ENCODE results near the gene CCDC110. TPM values are rescaled to one million over a fixed set of nuclear protein-coding genes. Genes with fewer than 3 reads are reported as not detected.

Gene CCDC110
- total RNA-seq, 1 experiment from 2014 or later: 2.7 TPM

DNA sequence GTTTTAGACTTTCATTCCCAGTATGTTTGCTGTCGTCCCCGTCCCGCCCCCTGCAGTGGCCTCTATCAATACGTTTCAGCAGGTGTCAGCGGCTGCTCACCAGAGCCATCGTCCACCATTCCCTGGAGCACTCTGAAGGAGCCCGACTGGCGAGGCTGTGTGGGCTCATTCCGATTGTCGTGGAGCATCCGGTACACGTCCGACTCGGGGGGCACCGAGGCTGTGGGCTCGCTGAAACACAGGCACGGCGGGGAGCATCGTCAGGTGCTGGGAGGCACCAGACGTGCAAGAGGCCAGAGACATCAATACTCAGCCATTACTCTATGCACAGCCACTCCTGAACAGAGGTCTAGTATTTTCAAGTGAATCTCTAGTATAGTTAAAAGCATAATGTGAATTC lies 34.9 kb upstream of the CCDC110 start:
- Histone ChIP-seq H3K4me1 (ENCODE audit: control insufficient read depth in 1 of 2, insufficient read depth in 2 of 2, low read length in 2 of 2) (peaks cover 9 to 24% of the 10 kb centered on the region in 2 experiments; a peak in 3 of 4 replicates), H3K4me3 (replicated peaks in 1 of 2; ENCODE audit: low read depth in 1 of 2, low read length in 2 of 2) (no peak overlapping the region), H3K9me3 (ENCODE audit: control insufficient read depth in 1 of 2, insufficient read depth in 1 of 2, low read depth in 1 of 2, low read length in 2 of 2) (no peaks in the 10 kb centered on the region), H3K9me2 (ENCODE audit: insufficient read depth) (no peaks in the 10 kb centered on the region), H2AFZ (ENCODE audit: low read depth, low read length, poor library complexity, severe bottlenecking) (no peak overlapping the region), H3K36me3 (ENCODE audit: control insufficient read depth in 1 of 2, insufficient read depth in 2 of 2, low read length in 2 of 2) (no peaks in the 10 kb centered on the region), H4K20me1 (ENCODE audit: insufficient read depth) (no peaks in the 10 kb centered on the region), H3K27ac (ENCODE audit: low read depth, low read length) (no peak overlapping the region), H3K4me2 (ENCODE audit: low read length) (no peak overlapping the region), H3K9ac (ENCODE audit: low read length) (no peak overlapping the region), H3K27me3 (ENCODE audit: insufficient read depth, low read length) (no peaks in the 10 kb centered on the region), H3K79me2 (ENCODE audit: insufficient read depth, low read length) (no peaks in the 10 kb centered on the region)
- BruUV-seq (replicated peaks): no TSS peak
- ATAC-seq (no peak), DNase-seq (ENCODE audit: low read depth, low spot score) (no peak)
- intact Hi-C loops (cut with micrococcal nuclease): no loop called here
- TF ChIP-seq SP1 (IDR thresholded peaks at IDR 0.05; ENCODE audit: low read depth): no peak
- TF ChIP-seq EGR1 (IDR thresholded peaks at IDR 0.05; ENCODE audit: low read depth): no peak
- no peak for TF ChIP-seq EZH2phosphoT487 (IDR thresholded peaks at IDR 0.05; ENCODE audit: borderline replicate concordance)
- no peak for TF ChIP-seq FOSL1 (IDR thresholded peaks at IDR 0.05; ENCODE audit: low read depth)
- TF ChIP-seq ZFX (IDR thresholded peaks at IDR 0.05): no peak
- no peak for TF ChIP-seq ZBTB33 (IDR thresholded peaks at IDR 0.05; ENCODE audit: extremely low read depth, insufficient replicate concordance, low read length)
- TF ChIP-seq POLR2AphosphoS5 (IDR thresholded peaks at IDR 0.05; ENCODE audit: low read depth, low read length): no peak
- no peak for TF ChIP-seq REST (IDR thresholded peaks at IDR 0.05; ENCODE audit: low read depth)
- TF ChIP-seq, protein P1, sequence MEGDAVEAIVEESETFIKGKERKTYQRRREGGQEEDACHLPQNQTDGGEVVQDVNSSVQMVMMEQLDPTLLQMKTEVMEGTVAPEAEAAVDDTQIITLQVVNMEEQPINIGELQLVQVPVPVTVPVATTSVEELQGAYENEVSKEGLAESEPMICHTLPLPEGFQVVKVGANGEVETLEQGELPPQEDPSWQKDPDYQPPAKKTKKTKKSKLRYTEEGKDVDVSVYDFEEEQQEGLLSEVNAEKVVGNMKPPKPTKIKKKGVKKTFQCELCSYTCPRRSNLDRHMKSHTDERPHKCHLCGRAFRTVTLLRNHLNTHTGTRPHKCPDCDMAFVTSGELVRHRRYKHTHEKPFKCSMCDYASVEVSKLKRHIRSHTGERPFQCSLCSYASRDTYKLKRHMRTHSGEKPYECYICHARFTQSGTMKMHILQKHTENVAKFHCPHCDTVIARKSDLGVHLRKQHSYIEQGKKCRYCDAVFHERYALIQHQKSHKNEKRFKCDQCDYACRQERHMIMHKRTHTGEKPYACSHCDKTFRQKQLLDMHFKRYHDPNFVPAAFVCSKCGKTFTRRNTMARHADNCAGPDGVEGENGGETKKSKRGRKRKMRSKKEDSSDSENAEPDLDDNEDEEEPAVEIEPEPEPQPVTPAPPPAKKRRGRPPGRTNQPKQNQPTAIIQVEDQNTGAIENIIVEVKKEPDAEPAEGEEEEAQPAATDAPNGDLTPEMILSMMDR (IDR thresholded peaks at IDR 0.05 in 2 of 3, conservative IDR thresholded peaks at IDR 0.05 in 1 of 3; ENCODE audit: borderline replicate concordance in 1 of 3, insufficient read depth in 1 of 3, low read depth in 2 of 3, low read length in 2 of 3): no peak
- POLR2A ChIA-PET: no interaction called here
- RAD21 ChIA-PET (ENCODE audit: low non-redundant PET in 1 of 2, low total read pairs in 2 of 2, uncharacterized antibody in 2 of 2, unreplicated experiment in 2 of 2): no interaction called here
- CTCF ChIA-PET: no interaction called here

All from HCT116 (cell line).